ENCODE results near the gene DIDO1.

Gene DIDO1

DNA sequence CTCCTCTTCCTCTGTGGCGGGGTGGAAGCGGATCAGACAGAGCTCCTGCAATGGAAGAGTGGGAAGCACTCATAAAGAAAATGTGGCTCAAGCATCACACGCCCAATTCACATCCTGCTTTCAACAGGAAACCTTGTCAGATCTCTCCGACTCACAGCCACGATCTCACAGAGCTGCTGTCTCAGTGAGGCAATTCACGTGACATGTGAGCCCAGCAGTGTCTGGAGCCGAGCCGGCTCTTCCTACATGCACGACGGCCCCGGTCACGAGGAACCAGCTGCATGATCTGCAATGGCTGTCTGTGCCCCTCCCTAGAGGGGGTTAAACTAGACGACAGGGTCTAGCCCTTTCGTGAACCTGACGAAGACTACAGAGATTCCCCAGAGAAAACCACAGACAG, 35.2 kb downstream of the DIDO1 start:
- DNase-seq, result peak; percentile 12 to 71 (median 61)

DNA sequence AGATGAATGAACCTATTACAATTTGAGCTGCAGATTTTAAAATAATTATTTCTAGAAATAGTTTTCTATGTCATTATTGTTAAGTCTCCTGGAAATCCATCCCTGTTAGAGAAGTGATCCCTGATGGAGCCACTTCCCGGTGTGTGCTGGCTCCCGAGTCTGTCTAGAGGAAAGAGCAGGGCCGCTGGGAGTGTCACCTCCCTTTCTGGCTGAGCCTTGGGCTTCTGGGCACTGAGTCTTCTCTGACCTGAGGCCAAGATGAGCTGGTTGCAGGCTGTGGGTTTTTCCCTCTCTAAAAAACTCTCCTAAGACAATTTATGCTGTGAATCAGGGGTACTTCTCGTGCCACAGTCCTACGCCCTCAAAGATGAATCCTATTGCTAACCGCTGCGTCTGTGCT, 35.9 kb downstream of the DIDO1 start:
- no peak for DNase-seq

DNA sequence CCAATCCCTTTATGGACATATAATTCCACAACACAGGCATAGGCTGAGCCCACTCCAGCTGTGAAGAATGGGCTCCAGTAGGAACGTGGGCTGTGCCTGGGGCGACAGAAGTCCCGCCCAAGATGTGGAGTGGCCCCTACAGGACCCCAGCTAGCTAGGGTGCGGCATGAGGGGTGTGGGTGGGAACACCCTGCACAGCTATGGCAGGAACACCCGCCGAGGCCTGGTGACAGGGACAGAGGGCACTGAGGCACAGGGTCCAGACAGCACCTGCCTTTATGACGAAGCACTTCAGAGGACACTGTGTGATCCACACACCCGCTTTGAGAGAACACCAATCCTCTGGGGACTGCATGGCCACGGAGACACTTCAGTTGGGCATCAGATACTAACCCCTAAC, 36.4 kb downstream of the DIDO1 start:
- DNase-seq, result no peak

DNA sequence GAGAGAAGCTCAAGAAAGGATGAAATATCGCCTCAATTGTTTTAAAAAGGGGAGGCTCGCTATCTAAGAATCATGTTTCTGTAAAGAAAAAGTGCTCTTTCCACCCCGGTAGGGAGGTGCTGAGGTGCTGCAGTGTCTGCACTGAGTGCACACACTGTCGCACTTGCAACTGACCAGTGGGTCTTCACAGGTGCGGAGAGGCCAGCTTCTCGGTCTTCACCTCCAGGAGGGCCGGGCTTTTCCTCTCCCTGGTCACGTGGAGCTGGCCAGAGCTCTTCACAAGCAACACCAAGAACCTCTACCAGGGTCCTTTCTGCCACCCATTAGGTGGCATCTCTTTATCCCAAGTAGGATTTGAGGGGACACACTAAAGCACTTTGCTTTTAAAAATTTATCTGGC, 36.9 kb downstream of the DIDO1 start:
- no peak for DNase-seq

DNA sequence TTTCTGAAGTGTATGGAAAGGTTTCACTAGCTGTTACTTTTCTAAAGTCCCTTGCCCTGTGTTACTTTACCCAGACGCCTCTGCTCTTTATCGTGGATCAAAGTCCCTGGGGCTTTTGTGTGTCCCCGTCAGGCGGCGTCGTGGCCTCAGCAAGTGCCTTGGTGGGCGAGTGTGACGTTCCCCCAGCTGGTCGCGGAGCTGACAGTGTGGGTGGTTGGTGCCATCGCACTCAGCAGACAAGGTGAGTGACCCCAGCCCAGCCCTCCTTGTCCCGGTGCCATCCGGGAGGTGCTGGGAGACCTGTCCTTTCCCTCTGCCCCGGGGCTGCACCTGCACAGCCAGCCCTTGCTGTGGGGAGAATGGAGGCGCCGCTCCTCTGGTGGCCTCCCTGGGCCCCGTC, 37.4 kb downstream of the DIDO1 start:
- DNase-seq, result no peak

DNA sequence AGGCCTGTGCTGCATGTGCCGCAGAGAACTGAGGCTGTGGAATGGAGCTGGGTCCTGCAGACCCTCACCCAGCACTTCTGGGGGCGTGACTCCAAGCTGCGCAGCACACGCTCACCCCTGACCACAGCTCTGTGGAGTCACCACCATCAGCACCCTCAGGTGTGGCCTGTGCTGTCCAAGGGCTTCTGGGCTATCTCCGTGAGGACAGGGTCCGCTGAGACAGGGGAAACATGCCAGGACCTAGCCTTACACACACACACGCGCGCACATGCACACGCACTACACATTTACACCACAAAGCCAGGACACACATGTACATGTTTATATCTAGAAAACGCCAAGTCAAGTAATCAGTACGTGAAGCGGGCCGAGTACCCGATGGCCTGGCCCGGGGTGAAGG, 37.9 kb downstream of the DIDO1 start:
- no peak for DNase-seq

DNA sequence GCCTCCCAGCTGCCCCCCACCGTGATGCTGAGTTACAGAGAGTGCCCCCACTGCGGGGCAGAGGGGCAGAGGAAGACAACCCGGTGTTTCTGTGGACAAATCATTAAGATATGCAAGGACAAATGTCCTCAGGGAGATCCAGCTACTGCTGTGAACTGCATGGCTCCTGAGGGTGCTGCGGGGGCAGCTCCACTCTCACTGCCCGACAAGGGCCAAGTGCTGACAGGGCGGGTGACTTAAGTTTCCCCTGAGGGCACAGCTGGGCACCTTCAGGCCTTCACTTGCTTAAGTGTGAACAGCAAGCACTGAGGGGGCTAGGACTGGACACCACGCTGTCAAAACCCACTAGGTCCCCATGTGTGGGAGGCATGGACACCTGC, 38.5 kb downstream of the DIDO1 start:
- DNase-seq, result no peak

DNA sequence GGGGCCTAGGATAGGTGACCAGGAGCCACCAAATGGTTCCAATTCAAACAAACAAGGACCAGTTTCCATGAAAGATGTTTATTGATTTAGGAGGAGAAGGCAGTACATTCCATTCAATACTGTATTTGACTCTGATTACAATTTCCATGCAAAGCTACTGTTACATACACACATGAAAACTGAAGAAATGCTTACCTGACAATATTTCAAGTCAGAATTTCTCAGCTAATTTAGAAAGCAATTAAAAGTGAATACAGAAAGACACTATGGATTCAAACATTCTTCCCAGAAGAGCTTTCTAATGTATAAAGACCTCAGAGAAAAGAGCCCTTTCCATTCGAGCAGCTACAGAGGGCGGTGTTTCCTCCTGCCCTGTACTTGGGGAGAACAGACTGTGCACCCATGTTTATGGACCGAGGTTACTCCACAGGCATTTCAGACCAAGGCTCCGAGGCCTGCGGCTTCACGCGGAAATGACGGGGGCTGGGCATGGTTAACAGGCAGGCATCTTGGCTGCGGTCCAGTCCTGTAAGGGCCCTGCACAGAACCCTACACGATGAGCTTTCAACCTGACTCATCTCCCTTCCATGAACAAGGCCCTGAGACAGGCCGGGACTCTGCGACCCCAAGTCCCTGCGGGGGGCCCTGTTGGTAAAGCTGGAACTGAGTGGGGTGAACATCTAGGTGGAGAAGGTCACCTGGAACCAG, 39.0 kb downstream of the DIDO1 start:
- peak in 3 of 6 experiments; percentile 8 to 41 (median 35) for DNase-seq

DNA sequence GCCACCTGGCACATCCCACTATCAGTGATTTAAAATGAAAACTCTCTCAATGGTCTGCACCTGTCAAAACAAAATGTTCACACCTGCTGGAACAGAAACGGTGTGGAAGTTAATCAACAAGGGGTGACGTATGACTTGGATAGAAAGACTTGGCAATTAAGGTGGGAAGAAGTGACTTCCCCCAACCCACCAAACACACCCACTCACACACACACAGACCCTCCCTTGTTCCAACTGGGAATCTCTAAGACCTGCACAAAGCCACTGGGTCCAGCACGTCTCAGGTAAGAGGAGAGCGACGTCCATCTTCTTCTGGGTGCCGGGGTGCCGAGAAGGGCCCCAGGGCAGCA, 39.6 kb downstream of the DIDO1 start:
- no peak for DNase-seq

DNA sequence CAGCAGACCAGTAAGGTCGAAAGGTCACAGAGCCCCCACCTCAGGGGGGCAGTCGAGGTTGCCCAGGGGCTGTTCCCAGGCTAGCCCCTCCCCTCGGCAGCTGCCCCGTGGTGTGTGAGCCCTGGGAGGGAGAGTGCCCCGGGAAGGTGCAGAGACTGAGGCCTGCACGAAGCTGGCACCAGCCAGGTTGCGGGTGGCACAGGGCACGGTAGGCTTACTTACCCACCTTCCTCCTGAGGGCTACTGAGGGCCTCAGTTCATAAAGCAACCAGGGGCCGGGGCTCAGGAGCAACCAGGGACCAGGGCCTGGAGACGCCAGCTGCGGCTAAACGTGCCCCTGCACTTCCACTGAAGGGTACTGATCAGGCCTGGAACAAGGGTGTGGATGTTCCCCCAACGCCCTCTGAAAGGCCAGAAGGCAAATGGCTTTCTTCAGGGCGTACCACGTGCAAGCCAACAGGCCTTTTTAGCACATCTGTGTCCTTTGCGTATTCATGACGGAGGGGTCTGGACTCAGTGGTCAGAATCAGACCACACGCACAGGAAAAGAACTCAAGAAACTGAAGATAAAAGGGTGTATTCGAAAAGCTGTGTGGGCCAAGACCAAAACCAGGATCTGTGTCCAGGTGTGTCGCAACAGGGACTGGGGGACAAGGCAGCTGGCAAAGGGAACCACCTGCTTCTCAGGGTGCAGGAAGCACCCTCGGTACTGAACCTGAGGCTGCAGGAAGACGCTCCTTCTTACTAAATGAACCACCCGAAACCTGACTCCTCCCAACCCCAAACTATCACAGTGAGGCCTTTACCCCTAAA, 40.2 kb downstream of the DIDO1 start:
- DNase-seq, result no peak

DNA sequence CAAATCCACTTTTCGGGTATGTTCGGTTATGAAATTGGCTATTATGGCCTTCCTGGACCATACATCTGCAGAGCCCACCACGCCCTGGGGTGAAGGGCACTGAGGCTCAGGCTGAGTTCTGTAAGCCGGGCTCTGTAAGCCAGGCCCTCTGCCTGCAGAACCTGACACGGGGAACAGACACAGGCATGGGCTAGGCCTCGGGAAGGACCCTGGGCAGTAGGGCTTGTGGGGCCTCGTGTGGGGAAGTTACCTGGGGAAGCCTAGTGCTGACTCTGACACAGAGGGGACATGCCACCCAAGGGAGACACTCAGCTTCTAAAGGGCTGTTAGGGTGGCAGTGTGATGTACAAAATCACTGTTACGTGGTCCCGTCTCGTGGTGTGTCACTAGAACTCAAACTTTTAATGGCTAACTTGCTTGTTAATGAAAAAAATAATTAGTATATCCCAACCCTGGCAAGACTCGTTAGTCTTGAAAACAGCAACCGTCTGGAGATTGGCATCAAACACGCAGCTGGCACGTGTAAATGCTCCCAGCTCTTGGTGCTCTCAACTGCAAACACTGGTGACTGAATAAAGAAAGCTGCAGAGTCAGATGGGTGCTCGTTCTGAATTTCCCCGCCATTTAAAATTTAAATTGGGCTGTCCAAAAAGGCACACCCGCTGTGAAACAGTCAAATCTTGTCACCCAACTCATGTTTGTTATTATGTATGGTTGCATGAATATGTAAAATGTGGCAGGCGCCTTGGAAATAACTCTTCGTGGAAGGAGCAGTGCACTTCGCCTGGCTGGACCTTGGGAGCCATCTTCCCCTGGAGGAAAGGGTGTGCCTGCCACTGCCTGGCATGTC, 41.0 kb downstream of the DIDO1 start:
- DNase-seq, result no peak

DNA sequence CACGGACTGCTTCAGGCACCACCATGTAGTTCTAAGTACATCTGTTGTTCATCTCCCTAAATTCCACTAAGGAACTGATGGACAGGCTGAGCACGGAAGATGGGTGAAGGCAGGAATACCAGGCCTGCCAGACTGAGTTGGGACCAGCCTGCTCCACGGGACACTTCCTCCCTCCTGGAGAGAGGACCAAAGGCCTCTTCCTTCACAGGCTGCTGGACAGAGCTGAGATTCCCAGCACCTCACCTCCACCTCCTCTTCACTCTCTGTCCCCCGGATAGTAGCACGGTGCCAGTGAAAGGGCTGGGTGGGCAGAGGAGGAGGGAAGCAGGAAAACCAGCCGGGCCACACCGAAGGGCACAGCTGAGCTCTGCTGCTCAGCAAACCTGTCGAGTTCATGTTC, 41.7 kb downstream of the DIDO1 start:
- no peak for DNase-seq

DNA sequence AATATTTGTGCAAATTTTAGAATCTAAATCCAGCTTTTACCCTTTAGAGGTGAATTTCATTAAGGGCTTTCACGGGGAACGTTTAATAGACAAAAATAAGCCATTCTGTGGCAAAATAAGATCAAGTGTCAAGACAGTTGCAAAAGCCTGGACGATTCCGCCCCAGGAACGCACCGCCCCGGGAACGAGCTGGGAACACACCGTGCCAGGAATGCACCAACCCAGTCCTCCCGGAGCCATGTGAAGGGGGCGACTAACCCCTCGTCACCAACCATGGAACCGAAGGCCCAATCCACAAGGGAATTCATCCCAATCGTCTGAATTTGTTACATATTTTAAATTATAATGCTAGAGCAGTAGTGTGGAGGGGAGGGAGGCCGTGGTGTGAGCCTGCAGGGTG, 43.9 kb downstream of the DIDO1 start:
- no peak for DNase-seq

DNA sequence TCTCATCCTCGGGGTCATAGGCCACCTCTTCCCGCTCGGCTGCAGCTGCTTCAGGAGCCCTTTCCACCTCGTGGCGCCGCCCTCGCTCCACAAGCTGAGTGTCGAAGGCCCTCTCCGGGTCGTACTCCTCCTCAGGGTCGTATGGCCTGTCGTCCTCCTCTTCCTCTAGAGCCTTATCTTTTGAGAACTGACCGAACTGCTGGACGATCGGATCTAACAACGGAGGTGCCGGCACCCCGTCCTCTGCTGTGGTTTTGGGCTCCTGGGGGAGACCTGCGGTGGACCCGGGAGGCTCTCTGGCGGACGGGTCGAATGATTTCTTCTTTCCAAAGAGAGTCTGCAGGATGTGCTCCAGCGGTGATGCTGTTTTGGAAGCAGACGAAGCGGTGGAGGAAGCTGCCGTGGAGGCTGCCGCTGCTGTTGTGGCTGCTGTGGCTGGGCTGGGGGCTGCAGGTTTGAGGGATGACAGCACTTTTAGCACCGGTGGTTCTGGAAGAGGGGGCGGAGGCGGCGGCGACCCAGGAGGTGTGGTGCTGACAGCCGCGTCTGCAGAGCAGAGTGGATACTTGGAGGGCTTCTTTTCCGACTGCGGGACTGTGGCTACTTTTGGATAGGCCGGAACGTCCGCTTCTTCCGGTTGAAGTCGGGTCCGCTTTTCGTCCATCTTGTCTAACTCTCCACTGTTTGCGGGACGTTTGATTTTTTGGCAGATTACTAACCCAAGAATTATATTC, 44.5 kb downstream of the DIDO1 start:
- DNase-seq, result no peak

DNA sequence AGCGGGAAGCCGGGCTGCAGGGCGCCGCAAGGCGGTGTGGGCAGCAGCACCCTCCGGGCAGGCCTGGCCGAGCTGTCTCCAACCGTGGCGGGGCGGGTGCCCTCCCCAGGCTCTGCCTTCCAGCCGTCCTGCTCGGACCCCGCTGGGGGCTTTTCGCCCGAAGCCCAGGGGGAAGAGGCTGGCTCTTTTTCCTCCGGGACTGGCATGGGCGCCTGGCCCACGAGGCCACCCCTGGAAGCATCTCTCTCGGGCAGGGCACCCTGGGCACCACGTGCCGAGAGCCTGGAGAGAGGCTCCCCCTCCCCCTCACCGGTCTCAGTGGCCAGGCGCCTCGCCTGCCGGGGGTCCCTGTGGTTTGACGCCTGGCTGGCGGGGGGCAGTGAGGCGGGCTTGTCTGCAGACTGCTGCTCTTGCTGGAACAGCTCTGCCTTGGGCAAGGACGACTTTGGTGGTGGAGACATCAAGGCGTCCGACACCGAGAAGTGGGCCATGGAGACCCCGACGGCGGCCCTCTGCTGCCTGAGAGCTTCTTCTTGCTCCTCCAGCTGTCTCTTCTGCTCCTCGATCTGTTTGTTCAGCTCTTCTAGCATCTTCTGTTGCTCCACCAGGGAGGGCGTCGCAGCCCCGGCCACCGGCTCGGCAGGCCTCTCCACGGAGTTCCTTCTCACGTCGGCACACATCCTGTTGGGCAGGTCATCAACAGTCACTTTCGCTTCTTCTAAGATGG, 45.2 kb downstream of the DIDO1 start:
- no peak for DNase-seq

DNA sequence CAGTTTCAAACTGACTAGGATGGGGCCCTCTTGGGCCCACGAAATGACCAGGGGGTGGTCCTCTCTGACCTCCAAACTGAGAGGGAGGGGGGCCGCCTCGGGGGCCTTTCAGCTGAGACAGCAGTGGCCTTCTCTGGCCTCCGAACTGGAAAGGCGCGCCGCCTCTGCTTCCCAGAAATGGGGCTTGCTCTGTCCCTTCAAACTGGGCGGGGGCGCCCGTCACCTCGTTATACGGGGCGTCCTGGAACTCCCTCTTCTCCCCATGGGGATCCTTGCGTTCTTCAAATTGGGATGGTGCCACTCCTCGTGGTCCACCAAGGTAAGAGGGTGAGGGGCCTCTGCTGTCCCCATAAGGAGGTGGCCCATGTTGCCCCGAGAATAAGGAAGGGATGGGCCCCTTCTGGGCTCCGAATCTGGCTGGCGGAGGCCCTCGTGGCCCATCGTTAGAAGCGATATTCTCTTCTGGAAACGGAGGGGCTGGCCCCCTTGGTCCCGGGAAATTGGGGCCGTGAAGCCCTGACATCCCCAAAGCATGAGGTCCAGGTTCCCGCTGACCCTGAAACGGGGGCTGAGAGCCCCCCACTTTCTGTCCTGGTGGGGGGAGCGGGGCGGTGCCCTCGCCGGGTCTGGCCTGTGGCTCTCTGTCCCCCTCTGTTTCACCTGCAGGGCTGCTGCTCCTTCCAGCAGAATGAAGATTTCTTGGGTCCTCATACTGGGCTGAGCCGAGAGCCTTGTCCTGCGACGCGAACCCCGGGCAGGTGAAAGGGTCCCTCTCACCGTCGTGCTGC, 46.0 kb downstream of the DIDO1 start:
- DNase-seq, result no peak

DNA sequence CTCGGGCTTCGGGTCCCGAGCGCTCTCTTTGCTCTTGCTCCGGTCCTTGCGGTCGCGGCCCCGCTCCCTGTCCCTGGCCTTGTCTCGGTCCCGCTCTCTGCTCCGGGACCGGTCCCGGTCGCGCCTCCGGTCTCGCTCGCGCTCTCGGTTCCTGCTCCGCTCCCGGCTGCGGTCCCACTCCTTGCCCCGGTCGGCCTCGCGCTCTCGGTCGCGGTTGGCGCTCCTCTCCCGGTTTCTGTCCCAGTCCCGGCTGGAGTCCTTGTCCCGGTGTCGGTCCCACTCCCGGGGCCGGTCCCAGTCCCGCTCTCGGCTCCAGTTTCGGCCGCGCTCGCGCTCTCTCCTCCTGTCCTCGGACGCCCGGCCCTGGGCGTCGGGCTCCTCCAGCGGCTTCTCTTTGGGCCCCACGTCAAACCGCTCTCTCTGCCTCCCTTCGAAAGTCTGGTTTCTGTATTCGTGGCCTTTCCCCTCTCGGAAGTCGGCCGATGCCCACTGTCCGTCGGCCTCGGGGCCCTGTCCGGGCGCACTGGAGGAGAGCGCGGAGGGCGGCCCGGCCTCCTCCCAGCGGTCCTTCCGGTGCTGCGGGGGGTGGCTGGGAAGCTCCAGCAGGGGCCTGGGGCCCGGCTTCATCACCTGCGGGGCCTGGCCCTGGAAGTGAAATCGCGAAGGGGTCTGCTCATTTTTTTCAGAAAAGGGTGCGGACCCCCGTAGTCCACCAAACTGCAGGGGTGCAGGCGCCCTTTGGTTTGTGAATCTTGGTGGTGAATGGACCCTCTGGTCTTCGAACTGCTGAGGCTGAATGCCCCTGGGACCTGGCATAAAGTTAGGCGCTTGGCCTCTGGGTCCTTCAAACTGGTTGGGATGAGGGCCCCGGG, 46.8 kb downstream of the DIDO1 start:
- no peak for DNase-seq

DNA sequence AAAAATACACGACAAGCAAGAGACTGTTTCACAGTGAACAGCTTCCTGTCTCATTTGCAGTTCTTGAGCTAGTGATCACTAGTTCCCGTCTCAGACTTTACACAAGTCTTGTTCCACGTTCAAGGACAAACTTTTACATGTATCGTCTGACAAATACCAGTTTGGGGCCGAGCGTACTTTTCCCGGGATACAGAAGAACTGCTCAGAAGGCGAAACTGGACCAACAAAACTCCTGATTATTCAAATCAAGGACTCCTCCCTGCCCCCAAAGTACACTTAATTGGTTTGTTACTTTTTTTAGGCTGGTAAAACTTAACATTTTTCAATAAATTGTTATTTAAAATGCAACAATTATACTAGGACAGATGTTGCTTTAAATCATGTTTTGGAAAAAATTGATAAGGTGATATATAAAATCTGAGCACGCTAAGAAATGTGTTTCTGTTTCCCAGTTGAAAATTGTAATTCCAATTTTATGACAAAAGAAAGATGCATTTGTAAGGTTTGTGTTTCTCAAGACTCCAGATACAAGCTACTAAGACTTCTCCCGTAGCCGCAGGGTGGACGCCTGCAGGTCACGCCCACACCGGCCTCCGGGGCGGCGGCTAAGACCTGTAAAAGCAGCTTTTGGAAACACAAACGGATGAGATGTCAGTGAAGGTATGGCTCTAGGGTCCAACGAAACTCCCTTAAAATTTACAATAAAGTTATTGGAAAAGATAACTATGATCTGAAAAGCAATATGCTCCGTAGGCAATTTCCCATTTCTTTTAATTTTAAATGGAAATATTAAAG, 47.9 kb downstream of the DIDO1 start:
- DNase-seq, result no peak
